SK-MEL-5 (cell line): ENCODE data around the gene PCDHA1. TPM values are rescaled to one million over a fixed set of nuclear protein-coding genes. Genes with fewer than 3 reads are reported as not detected.

Experiments used
- DNase-seq: peaks from one replicate; pipeline ENCODE4 v3.0.0-alpha.2; 2016; ENCODE audit warnings: low read depth, low spot score
- in situ Hi-C: cut with HindIII; loops from 2 replicates; pipeline ENCODE4 v1.10.0; 2016; ENCODE audit warnings: low sequenced_read_pairs, high pct_unique_total_duplicates, low pct_unique_long_range_greater_than_20kb
- total RNA-seq: library from RNA; depleted of rRNA; stranded (reverse); fragments of >200 nt; shearing (Covaris generic); gene quantifications from 2 replicates; pipeline ENCODE4 v1.2.3, GENCODE V29; 2014

PCDHA1 gene
- total RNA-seq, 1 experiment from 2014 or later = 0.55 TPM

DNA sequence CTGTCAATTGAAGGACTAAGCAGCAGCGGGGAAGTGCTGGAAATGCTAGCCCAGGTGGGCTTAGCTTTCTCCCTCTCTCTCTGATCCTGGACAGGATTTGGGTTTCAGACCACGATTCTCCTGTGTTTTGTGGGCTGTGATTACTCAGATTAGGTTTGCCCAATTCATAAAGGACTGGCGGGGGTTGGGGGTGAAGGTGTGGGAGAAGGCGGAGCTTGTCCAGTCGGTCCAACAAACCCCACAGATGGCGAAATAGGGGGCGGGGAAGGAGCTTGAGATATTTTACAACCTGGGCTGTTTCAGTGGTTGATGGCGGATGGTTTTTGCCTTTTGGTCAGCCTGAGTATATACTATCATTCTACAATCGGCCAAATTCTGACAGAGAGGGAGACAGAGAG, 215.5 kb downstream of the PCDHA1 start:
- DNase-seq = no peak

DNA sequence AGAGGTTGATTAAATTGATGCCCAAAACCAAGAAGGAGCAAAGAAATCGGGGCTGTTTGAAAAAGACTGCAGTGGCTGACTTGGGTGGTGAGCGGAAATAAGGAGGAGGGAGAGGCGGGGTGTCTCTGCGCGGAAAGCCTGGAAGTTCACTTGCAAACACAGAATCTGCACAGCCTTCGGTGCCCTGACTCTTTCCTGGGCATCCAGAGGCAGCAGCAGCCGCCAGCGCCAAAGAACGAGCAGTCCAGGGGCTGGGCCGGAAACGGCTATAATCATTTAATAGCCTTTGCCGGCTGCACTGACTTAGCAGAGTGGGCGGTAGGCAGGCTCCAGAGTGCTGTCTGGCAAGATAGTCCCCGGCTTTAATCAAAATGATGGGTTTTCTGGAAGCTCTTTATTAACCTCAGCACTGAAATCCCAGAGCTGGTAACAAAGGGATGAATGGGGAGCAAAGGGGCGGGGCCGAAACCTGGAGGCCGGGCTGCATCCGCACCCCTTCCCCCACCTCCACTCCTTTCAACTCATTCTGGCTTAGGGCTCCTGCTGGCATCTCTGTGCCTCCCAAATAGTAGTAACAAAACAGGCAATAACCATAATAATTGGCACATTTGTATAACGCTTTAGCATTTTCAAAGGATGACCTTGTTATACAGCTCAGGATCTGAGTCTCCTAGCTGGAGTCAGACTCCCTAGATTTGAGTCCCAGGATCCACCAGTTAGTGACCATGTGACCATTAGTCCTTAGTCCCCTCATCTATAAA, 216.1 kb downstream of the PCDHA1 start:
- in situ Hi-C loops = no loop called here
- no peak for DNase-seq

More for the DNA sequence above, 215.5 kb downstream of the PCDHA1 start:
- in situ Hi-C loops = no loop called here

DNA sequence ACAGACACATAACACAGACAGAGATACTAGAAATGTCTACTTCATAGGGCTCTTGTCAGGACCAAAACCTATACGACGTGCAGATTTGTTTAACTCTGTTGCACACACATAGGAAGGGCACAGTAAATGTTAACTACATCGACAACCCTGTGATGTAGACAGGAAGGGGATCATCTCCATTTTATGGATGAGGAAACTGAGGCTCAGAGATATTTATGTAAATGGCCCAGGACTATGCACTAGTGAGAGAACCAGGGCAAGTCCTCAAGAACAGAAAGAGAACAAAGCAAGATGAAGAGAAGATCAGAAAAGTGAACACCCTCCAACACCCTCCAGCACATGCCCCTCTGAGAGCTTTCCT, 216.6 kb downstream of the PCDHA1 start:
- in situ Hi-C loops = no loop called here
- no peak for DNase-seq

DNA sequence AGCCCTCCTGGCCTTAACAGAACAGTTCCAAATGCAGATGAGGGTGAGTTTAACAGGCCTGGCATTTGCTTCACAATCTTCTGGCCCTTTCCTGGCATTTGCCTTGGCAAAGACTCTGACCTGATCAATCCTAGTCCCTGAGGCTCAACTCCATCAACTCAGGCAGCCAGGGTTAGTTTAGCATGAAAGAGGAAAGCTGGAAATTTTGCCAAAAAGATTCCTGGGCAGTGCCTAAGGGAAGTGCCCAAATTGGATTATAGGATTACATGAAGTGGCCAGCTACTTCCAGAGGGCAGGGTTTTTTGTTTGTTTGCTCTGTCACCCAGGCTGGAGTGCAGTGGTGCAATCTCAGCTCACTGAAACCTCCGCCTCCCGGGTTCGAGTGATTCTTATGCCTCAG, 217.1 kb downstream of the PCDHA1 start:
- no peak for DNase-seq
- in situ Hi-C loops = no loop called here

DNA sequence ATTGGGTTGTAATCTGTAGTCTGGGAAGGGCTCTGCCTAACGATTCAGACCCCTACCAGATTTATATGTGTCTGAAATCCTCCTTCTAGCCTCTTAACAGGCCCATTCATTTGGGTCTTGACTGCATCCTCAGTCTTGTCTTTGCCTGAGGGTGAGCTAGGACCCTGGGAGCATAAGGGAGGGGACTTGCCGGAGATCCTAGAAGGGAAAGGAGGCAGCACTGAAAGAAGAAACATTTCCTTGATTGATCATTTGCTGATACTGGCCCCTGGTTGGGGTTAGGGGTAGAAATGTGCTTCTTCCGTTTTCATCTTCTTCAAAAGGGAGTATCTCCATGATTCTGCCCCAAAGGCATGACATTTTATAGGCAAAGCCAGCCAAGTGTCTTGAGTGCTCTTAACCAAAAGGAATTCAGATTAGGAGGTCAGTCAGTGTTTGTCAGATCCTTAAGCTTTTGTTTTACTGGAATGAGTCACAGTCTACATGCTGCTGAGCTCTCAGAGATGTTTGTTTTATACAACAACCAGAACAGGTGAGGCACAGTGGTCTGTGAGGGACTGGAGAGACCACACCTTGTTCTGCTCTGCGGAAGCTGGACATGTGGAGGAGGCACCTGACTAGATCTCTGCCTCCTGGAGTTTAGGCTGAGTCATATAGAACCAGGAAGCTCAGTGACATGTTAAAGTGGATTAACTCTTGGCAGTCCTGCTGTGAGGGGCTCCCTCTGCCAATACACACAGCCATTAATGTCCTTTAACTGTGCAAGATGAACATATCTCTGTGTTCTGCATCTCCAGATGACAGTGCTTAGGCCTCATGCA, 218.1 kb downstream of the PCDHA1 start:
- in situ Hi-C loops = no loop called here
- peak; percentile 14 for DNase-seq

DNA sequence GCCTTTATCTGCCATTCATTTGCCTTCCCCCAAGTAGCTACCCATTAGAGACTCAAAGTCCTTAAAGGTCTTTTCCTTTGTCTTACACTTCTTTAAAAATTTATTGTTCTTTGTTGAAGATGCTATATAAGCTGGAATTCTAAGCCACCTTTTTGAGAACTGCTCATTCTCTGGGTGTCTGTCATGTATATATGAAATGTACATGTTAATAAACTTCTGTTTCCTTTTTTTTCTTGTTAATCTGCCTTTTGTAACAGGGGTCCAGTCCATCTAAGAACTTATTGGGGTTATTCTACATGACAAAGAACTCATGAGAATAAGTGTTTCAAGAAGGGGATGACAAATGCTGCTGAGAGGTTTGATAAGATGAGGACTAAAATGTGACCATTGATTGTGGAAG, 221.9 kb downstream of the PCDHA1 start:
- no peak for DNase-seq
- in situ Hi-C loops = no loop called here

DNA sequence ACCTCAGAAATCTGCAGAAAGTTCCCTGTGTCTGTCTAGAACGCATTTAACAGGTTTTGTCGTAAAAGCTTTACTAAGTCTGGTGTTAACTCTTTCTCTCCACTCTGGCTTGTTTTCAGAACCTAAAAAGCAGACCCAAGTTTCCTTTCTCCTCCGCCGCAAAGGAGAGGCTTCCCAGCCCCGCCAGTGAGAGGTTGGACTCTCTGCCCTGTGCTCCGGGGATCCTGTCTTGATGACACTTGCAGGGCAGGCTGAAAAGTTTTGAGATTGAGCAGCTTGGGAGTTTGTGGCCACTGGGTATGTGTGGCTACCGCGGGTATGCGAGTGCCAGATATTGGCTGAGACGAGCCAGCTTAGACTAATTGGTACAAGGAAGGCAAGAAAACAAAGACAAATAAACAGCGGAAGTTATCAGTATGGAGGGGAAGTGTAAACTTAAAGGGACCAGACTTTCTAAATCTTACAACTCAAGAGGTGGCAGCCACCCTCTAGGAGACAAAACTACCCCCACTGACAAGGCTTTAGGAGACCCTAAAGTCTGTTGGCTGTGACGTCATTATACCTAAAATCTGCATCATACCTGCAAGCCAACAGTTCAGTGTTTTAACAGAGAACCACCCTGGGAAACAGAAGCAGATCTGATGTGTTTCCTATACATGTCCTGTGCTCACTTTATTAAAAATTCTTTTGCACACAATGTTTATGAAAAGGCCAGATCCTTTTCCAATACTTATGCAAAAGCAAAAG, 224.3 kb downstream of the PCDHA1 start:
- no peak for DNase-seq
- in situ Hi-C loops = no loop called here

DNA sequence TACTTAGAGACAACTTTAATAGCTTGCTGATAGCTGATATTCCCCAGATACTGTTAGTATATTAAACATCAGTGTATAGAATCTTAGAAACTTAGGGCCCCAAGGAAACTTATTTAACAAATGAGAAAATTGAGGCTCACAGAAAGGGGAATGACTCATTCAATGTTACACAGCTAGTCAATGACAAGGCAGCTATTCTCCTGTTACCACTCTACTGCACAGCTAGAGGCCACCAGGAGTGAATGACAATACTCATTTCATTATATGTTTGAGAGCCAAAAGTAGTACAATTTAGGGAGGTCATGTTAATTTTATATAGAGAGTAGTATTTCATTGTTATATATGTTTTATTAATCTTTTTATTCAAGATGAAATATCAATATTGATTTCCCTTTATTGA, 232.0 kb downstream of the PCDHA1 start:
- DNase-seq = no peak

DNA sequence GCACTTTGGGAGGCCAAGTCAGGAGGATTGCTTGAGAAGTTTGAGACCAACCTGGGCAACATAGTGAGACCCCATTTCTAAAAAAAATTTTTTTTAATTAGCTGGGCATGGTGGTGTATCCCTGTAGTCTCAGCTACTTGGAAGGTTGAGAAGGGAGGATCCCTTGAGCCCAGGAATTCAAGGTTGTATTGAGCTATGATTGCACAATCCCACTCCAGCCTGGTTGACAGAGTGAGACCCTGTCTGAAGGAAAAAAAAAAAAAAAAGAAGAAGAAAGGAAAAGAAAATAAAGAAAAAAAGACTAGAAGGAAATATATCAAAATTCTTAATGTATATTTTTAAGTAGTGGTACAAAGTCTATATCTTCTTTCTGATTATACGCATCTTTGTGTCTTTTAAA, 236.4 kb downstream of the PCDHA1 start:
- DNase-seq = no peak
- in situ Hi-C loops = no loop called here

More for the DNA sequence above, 232.0 kb downstream of the PCDHA1 start:
- in situ Hi-C loops = no loop called here

DNA sequence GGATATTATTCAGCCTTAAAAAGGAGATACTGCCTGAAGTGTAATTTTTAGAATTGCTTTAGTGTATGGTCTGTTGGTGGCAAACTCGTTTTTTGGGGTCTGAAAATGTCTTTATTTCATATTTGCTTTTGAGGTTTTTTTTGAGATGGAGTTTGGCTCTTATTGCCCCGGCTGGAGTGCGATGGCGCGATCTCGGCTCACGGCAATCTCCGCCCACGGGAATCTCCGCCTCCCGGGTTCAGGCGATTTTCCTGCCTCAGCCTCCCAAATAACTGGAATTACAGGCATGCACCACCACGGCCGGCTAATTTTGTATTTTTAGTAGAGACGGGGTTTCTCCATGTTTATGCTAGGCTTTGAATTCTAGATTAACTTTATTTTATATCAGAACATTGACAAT, 245.1 kb downstream of the PCDHA1 start:
- DNase-seq = no peak
- in situ Hi-C loops = no loop called here

DNA sequence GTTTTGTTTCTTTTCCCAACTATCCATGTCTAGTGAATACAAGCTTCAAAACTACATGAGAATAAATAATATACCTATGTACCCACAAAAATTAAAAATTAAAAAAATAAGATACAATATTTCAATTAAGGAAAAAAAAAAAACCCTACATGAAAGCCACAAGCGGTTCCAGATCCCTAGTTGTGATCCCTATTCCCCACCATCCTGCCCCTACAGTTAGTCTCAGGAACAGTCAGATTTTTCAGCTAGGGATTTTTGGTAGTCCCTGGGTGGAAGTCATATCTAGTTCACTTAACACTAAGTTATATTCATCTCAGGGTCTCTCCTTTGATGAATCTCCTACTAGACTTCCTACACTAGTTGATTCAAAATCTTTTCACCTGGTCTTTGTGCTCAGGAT, 246.7 kb downstream of the PCDHA1 start:
- no peak for DNase-seq
- in situ Hi-C loops = no loop called here

DNA sequence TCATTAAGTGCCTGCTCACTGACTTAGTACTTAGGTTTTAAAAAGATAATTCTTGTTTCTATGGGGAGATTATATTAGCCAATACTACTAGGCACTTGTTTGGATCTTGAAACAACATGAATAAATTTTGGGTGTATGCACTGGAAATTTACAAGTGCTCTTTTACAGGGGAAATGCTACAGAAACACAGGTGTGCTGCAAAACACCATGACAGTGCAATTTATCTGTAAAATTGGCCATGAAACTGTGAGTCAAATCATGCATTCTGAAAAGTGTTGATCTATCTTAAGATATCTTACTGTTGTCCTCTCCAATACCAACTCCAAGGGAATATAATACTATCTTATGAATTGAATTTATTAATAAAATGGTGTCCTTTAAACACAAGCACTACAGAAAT, 253.1 kb downstream of the PCDHA1 start:
- in situ Hi-C loops = no loop called here
- DNase-seq = no peak

DNA sequence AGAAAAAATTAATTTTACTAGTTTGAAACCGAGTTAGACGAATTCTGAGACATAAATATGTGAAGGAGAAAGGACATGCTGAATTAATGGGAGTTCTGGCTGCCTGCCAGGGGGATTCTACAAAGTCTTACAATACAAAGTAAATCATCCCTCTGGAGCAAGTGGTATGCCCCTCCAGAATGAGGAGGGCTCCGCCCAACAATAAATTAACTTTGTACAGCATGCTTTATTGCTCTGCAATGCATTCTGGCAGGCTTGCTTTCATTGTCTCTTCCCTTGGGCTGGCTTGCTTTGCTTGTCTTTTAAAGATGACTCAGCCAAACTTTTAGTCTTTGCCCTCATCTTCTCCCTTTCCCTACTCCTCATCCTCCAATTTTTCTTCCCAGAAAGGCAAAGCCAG, 253.6 kb downstream of the PCDHA1 start:
- in situ Hi-C loops = no loop called here
- no peak for DNase-seq

DNA sequence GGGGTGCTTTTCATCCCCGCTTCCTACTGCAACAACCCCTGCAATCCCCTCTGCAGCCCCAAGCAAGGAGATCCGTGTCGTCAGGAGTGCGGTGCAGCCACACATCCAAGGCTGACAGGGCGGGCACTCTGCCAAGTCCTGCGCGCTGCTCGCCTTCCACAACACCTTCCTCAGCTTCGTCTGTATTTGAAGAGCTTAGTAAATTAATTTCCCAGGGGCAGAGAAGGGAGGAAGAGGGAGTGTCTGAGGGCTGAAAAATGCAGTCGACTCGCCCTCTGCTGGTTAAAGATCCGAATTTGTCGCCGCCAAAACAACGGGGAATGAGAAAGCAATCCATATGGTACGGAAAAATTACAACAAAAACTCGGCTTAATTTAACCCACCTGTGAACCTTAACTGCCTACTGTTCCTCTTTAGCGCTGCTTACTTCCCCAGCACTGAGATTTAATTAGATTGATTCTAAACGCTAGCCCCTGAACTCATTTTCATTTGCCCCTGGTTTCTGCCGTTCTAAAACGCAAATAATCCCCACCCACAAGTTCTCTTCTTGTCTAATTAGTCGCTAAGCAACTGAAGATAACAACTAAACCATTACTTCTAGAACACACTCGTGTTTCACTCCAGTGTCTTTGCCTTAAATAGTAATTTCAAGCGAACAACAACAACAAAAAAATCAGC, 254.3 kb downstream of the PCDHA1 start:
- DNase-seq = peak; percentile 69
- in situ Hi-C loops = no loop called here

DNA sequence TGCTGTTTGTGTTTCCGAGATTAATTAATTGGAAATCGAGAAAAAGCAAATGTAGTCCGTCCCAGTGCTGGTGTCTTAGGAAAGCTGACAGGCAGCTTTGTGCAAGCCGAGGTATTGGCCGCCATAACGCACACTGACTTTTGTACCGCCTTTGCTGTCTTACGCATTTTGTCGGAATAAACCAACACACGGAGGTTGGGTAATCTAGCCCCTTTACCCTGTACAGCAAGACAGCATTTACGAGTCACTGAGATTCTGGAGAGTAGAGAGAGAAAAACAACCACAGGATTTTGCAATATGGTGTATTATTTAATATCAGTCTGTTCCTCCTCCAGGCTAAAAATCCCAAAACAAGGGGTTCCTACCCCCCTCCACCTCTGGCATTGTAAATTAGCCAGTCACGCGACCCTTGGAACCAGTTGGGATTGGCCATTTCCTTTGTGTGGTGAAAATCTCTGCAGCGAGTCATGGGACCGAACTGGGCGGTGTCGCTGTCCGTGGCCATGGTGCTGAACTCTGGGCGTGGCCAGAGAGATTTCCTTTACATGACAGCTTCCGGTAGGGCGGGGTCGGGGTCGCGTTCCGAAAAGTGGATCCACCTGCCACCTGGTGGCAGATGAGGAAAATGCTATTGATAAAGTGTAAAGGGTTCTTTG, 255.0 kb downstream of the PCDHA1 start:
- in situ Hi-C loops = no loop called here
- DNase-seq = peak; percentile 95

DNA sequence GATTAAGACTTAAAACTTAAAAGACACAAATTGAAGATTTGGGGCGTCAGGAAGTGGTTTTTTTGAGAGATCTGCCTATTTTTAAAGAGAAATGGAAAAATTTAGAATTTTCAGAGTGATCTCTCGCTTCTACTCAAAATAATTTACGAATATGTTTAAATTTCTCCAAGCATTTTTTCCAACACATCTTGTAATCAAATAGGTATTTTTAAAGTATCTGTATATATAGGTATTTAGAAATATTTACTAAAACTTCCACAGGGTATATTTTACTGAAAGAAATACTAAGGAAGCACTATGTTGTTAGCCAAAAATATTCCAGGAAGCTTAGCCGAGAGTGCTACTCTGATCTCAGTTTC, 255.5 kb downstream of the PCDHA1 start:
- in situ Hi-C loops = no loop called here

DNA sequence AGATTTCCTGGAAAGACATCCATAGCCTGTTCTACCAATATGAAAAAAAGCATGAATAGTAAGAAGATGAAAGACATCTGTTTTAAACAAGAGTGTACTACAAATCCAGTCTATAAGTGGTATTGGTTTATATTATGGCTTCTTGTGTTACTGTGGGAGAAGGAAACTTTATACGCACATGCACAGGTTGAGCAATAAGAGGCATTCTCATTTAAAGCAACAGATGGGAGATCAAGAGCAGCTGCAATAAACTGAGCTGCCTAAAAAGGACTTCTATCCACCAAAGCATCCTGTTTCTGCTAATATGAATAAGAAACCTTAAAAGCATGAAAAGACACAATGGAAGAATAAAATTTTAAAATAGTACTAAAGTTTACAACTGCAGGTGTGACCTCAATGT, 256.6 kb downstream of the PCDHA1 start:
- DNase-seq = no peak
- in situ Hi-C loops = no loop called here

More for the DNA sequence above, 255.5 kb downstream of the PCDHA1 start:
- DNase-seq = no peak
